Measurements from ENCODE around the gene AHRR. TPM values are rescaled to one million over a fixed set of nuclear protein-coding genes. Genes with fewer than 3 reads are reported as not detected.
"Not testable (repeated sequence)": the region's sequence is repeated elsewhere in the genome, so short reads cannot be mapped to it uniquely, and the experiment has no call there.

The AHRR gene
- total RNA-seq, 1 donor = 54.6 TPM

DNA sequence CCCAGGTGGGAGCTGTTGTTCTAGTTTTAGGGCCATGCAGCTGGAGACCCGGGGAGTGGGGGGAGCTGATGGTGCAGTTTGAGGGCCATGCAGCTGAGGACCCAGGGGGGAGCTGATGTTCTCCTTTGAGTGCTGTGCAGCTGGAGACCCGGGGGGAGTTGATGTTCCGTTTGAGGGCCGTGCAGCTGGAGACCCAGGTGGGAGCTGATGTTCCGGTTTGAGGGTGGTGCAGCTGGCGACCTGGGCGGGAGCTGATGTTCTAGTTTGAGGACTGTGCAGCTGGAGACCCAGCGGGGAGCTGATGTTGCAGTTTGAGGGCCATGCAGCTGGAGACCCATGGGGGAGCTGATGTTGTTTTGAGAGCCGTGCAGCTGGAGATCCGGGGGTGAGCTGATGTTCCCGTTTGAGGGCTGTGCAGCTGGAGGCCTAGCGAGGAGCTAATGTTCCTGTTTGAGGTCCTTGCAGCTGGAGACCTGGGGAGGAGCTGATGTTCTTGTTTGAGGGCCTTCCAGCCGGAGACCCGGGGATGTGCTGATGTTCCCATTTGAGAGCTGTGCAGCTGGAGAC lies 35.4 kb upstream of the AHRR start:
- H2AFZ ChIP-seq (ENCODE audit: low read length) = no peak overlapping the region
- DNase-seq (ENCODE audit: insufficient read length, low spot score, missing footprints) = peak; percentile 39
- no peaks in the 10 kb centered on the region for H3K9me3 ChIP-seq (ENCODE audit: low read depth, low read length)
- no peaks in the 10 kb centered on the region for H3K4me1 ChIP-seq (ENCODE audit: insufficient read depth, low read length)
- peaks cover 15% of the 10 kb centered on the region for H3K36me3 ChIP-seq (ENCODE audit: insufficient read depth, low read length)
- peaks cover 73% of the 10 kb centered on the region for H3K79me2 ChIP-seq (ENCODE audit: insufficient read depth, low read length)
- no peak overlapping the region for H3K27ac ChIP-seq (ENCODE audit: low read depth, low read length)
- H3K4me2 ChIP-seq (ENCODE audit: insufficient read depth, low read length) = no peak overlapping the region
- TF ChIP-seq, protein P1, sequence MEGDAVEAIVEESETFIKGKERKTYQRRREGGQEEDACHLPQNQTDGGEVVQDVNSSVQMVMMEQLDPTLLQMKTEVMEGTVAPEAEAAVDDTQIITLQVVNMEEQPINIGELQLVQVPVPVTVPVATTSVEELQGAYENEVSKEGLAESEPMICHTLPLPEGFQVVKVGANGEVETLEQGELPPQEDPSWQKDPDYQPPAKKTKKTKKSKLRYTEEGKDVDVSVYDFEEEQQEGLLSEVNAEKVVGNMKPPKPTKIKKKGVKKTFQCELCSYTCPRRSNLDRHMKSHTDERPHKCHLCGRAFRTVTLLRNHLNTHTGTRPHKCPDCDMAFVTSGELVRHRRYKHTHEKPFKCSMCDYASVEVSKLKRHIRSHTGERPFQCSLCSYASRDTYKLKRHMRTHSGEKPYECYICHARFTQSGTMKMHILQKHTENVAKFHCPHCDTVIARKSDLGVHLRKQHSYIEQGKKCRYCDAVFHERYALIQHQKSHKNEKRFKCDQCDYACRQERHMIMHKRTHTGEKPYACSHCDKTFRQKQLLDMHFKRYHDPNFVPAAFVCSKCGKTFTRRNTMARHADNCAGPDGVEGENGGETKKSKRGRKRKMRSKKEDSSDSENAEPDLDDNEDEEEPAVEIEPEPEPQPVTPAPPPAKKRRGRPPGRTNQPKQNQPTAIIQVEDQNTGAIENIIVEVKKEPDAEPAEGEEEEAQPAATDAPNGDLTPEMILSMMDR (IDR thresholded peaks at IDR 0.05; ENCODE audit: extremely low read depth, low read depth, low read length) = no peak
- no peak overlapping the region for H3K4me3 ChIP-seq (ENCODE audit: insufficient read depth, low read length)
- H4K20me1 ChIP-seq (ENCODE audit: insufficient read depth, low read length) = peaks cover 55% of the 10 kb centered on the region
- no peaks in the 10 kb centered on the region for H3K27me3 ChIP-seq (ENCODE audit: insufficient read depth, low read length)

DNA sequence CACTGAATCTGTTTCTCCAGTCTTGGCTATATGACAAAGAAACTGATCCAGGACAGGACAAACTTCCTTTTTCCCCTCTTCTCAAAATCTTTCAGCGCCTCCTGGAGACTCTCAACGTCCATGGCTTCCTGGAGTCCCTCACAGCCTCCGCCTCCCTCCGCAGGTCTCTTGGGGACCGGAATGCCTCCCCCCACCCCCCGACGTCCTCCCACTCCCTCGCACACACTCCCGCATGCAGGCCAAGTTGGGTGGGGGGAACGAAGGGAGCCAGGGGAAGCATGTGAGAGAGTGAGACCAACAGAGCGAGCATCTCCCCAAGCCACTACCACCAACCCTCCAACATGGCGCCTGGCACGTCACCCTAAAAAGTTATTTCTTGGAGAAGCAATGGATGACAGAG lies 31.3 kb upstream of the AHRR start:
- peaks cover 48% of the 10 kb centered on the region for H3K79me2 ChIP-seq (ENCODE audit: insufficient read depth, low read length)

DNA sequence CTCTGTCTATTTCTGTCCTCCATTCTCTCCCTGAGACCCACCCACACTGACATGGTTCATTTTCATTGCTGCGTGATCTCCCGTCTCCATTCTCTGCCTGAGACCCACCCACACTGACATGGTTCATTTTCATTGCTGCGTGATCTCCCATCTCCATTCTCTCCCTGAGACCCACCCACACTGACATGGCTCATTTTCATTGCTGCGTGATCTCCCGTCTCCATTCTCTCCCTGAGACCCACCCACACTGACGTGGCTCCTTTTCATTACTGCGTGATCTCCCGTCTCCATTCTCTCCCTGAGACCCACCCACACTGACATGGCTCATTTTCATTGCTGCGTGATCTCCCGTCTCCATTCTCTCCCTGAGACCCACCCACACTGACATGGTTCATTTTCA lies 30.2 kb upstream of the AHRR start:
- Histone ChIP-seq H4K20me1 (ENCODE audit: insufficient read depth, low read length) (peaks cover 30% of the 10 kb centered on the region), H3K79me2 (ENCODE audit: insufficient read depth, low read length) (peaks cover 37% of the 10 kb centered on the region)
- H3K4me2 ChIP-seq (ENCODE audit: insufficient read depth, low read length); H3K36me3 ChIP-seq (ENCODE audit: insufficient read depth, low read length); H3K4me3 ChIP-seq (ENCODE audit: insufficient read depth, low read length); H2AFZ ChIP-seq (ENCODE audit: low read length); H3K27me3 ChIP-seq (ENCODE audit: insufficient read depth, low read length); H3K9me3 ChIP-seq (ENCODE audit: low read depth, low read length); H3K4me1 ChIP-seq (ENCODE audit: insufficient read depth, low read length); H3K27ac ChIP-seq (ENCODE audit: low read depth, low read length); DNase-seq (ENCODE audit: insufficient read length, low spot score, missing footprints): not testable (repeated sequence)

More for the DNA sequence above, 31.3 kb upstream of the AHRR start:
- not testable (repeated sequence) for H3K4me2 ChIP-seq (ENCODE audit: insufficient read depth, low read length); DNase-seq (ENCODE audit: insufficient read length, low spot score, missing footprints); H3K27ac ChIP-seq (ENCODE audit: low read depth, low read length); H3K36me3 ChIP-seq (ENCODE audit: insufficient read depth, low read length); H3K27me3 ChIP-seq (ENCODE audit: insufficient read depth, low read length); H3K9me3 ChIP-seq (ENCODE audit: low read depth, low read length); H3K4me1 ChIP-seq (ENCODE audit: insufficient read depth, low read length); H3K4me3 ChIP-seq (ENCODE audit: insufficient read depth, low read length); H2AFZ ChIP-seq (ENCODE audit: low read length)
- H4K20me1 ChIP-seq (ENCODE audit: insufficient read depth, low read length) = peaks cover 34% of the 10 kb centered on the region

DNA sequence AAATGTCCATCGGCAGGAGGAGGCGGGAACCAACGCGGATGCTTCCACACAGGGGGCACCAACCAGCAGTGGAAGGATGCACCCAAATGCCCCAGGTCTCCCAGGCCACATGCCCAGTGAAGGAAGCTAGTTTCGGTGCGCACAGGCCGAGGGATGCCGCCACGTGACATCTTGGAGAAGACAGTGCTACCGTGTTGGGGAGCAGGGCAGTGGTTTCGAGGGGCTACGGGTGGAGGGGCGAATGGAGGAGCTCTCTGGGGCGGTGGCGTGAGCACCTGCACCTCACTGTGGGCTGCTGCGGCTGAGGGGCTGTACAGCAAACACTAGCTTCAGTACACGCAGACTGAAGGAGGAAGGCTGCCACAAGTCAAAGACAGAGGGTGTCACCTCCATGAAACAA lies 26.7 kb upstream of the AHRR start:
- not testable (repeated sequence) for H3K4me3 ChIP-seq (ENCODE audit: insufficient read depth, low read length); H3K27ac ChIP-seq (ENCODE audit: low read depth, low read length); DNase-seq (ENCODE audit: insufficient read length, low spot score, missing footprints); H3K4me1 ChIP-seq (ENCODE audit: insufficient read depth, low read length); H3K36me3 ChIP-seq (ENCODE audit: insufficient read depth, low read length); H2AFZ ChIP-seq (ENCODE audit: low read length); H3K4me2 ChIP-seq (ENCODE audit: insufficient read depth, low read length); H3K27me3 ChIP-seq (ENCODE audit: insufficient read depth, low read length); H3K9me3 ChIP-seq (ENCODE audit: low read depth, low read length)
- H3K79me2 ChIP-seq (ENCODE audit: insufficient read depth, low read length) = peaks cover 25% of the 10 kb centered on the region
- H4K20me1 ChIP-seq (ENCODE audit: insufficient read depth, low read length) = peaks cover 35% of the 10 kb centered on the region

DNA sequence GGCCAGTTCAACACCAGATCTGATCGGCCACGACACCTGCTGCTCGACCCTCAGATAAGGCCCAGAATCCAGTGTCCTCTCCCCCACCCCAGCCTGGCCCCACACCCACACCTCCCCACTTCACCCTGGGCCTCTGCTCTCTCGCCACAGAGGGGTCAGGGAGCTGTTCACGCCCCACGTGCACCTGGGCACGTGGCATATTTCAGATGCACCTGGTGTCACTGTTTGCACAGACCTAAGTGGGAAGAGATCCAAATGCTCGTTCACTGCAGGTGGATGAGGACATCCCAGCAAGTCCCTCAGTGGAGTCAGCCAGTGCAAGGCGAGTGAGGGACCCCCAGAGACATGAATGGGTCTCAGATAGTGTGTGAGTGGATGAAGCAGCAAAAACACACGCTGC lies 25.3 kb upstream of the AHRR start:
- not testable (repeated sequence) for H2AFZ ChIP-seq (ENCODE audit: low read length); H3K27ac ChIP-seq (ENCODE audit: low read depth, low read length); H3K9me3 ChIP-seq (ENCODE audit: low read depth, low read length); H3K4me3 ChIP-seq (ENCODE audit: insufficient read depth, low read length); H3K4me1 ChIP-seq (ENCODE audit: insufficient read depth, low read length); H3K4me2 ChIP-seq (ENCODE audit: insufficient read depth, low read length); H3K27me3 ChIP-seq (ENCODE audit: insufficient read depth, low read length); H3K36me3 ChIP-seq (ENCODE audit: insufficient read depth, low read length); DNase-seq (ENCODE audit: insufficient read length, low spot score, missing footprints)
- H4K20me1 ChIP-seq (ENCODE audit: insufficient read depth, low read length) = peaks cover 39% of the 10 kb centered on the region
- peaks cover 23% of the 10 kb centered on the region for H3K79me2 ChIP-seq (ENCODE audit: insufficient read depth, low read length)

DNA sequence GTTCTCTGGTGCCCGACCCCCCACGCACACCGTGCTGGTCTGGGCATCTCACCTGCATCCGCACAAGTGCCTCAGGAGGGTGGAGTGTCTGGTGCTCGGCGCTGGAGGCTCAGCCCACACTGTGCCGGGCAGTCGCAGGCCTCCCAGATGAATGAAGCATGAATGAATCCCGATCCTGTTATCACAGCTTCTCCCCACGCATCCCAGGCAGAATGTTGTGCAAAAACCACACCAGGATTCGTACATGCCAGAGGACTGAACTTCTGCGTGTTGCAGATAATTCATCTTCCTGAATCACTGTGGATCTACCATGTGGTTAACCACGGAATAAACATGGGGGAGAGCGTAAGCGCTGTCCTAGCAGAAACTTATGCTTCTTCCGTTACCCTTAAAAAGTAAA lies 24.6 kb upstream of the AHRR start:
- H3K36me3 ChIP-seq (ENCODE audit: insufficient read depth, low read length); H3K4me3 ChIP-seq (ENCODE audit: insufficient read depth, low read length); H3K9me3 ChIP-seq (ENCODE audit: low read depth, low read length); H2AFZ ChIP-seq (ENCODE audit: low read length); H3K4me1 ChIP-seq (ENCODE audit: insufficient read depth, low read length); H3K27ac ChIP-seq (ENCODE audit: low read depth, low read length); H3K27me3 ChIP-seq (ENCODE audit: insufficient read depth, low read length): not testable (repeated sequence)
- Histone ChIP-seq H4K20me1 (ENCODE audit: insufficient read depth, low read length) (peaks cover 43% of the 10 kb centered on the region), H3K4me2 (ENCODE audit: insufficient read depth, low read length) (peak overlapping the region; percentile 27), H3K79me2 (ENCODE audit: insufficient read depth, low read length) (peaks cover 24% of the 10 kb centered on the region)
- DNase-seq (ENCODE audit: insufficient read length, low spot score, missing footprints) = peak; percentile 93

DNA sequence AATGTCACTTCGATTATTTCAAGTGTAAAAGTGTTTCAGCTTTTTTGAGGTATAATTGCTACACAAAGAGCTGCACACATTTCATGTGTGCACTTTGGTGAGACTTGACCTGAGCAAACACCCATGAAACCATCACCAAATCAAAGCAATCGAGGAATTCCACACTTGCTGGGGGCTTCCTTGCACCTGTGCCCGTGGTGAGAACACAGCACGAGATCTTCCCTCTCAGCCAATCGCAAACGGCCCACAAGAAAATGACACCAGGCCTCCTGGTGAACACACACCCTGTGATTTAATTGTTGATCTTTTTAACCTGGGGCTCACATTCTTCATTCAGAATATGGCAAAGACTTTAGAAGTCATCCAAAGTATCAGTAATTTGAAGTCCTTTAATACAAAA lies 24.1 kb upstream of the AHRR start:
- H4K20me1 ChIP-seq (ENCODE audit: insufficient read depth, low read length) = peaks cover 45% of the 10 kb centered on the region
- peak overlapping the region; percentile 27 for H3K4me2 ChIP-seq (ENCODE audit: insufficient read depth, low read length)
- not testable (repeated sequence) for H3K36me3 ChIP-seq (ENCODE audit: insufficient read depth, low read length); H3K4me1 ChIP-seq (ENCODE audit: insufficient read depth, low read length); H2AFZ ChIP-seq (ENCODE audit: low read length); DNase-seq (ENCODE audit: insufficient read length, low spot score, missing footprints); H3K27me3 ChIP-seq (ENCODE audit: insufficient read depth, low read length); H3K9me3 ChIP-seq (ENCODE audit: low read depth, low read length); H3K4me3 ChIP-seq (ENCODE audit: insufficient read depth, low read length); H3K27ac ChIP-seq (ENCODE audit: low read depth, low read length)
- peaks cover 27% of the 10 kb centered on the region for H3K79me2 ChIP-seq (ENCODE audit: insufficient read depth, low read length)

DNA sequence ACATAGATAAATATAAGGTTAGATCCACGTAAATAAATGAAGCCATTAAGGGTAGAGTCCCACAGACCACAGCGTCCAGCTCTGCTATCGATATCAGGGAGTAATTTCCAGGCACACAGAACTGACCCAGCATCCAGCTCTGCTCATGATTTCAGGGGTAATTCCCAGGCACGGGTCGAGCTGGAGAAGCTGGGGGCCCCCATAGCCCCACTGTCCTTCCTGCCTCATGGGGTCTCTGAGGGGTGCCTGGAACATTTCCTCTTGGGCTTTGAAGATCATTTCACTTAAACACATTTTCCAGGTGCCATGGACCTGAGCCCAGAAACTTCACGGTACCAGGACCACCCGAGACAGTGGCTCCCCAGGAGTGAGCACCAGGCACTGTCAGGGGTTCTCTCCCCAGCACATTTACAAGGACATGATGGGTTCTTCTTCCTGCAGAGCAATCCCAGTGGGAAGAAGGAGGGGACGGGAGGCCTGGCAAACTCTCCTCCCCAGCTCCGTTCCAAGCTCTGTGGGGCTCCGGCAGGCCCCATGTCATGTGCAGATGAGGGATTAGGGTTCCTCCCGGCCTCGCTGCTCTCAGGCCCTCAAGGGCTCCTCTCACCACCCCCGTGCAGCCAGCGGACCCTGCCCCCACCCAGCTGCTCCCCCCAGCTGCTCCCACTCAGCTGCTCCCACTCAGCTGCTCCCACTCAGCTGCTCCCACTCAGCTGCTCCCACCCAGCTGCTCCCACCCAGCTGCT lies 23.4 kb upstream of the AHRR start:
- not testable (repeated sequence) for H3K4me1 ChIP-seq (ENCODE audit: insufficient read depth, low read length); H3K4me3 ChIP-seq (ENCODE audit: insufficient read depth, low read length); H3K27ac ChIP-seq (ENCODE audit: low read depth, low read length); H3K27me3 ChIP-seq (ENCODE audit: insufficient read depth, low read length); DNase-seq (ENCODE audit: insufficient read length, low spot score, missing footprints); H3K36me3 ChIP-seq (ENCODE audit: insufficient read depth, low read length); H2AFZ ChIP-seq (ENCODE audit: low read length); H3K9me3 ChIP-seq (ENCODE audit: low read depth, low read length); H3K4me2 ChIP-seq (ENCODE audit: insufficient read depth, low read length)
- peaks cover 26% of the 10 kb centered on the region for H3K79me2 ChIP-seq (ENCODE audit: insufficient read depth, low read length)
- H4K20me1 ChIP-seq (ENCODE audit: insufficient read depth, low read length) = peaks cover 45% of the 10 kb centered on the region

Data from osteoblast (primary cell).